HG03571 (cell line): ENCODE data around the gene NDUFS6.

Experiments used
- ATAC-seq: cut with Tn5 transposase; IDR thresholded peaks from one replicate; pipeline ENCODE4 v1.9.1; 2021; ENCODE audit not compliant: unreplicated experiment

Gene NDUFS6

DNA sequence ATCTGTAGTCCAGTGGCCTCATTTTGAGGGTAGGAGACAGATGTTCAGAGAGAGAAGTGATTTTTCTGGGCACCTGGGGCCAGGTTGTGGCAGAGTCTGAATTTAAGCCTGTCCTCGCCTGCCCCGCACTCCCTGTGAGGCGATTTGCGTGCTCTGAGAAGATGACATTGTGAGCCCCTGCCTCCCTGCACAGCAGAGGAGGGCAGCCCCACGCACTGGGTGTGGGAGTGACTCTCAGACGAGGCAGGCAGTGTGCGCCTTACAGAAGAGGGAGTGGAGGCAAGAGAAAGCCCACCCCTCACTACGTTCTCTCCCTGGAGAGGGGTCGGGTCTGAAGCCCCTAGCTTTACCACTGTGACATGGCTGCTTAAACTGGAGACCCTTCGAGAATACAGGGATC lies 45.8 kb downstream of the NDUFS6 start:
- ATAC-seq, result no peak

DNA sequence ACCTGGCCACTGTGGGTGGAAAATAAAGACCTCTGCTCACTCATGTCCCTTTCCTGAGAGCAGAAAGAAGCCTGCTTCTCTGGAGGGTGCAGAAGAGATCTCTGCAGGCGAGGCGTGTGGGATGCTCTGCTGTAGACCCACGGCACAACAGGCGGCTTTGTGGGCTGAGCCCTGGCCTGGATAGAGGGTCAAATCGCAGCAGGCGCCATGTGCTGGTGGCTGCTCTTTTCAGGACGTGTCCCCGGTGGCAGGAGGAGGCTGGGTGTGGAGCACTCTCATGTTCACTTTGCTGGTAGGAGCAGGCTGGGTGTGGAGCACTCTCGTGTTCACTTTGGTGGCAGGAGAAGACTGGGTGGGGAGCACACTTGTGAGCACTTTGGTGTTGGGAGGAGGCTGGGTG lies 46.4 kb downstream of the NDUFS6 start:
- no peak for ATAC-seq

DNA sequence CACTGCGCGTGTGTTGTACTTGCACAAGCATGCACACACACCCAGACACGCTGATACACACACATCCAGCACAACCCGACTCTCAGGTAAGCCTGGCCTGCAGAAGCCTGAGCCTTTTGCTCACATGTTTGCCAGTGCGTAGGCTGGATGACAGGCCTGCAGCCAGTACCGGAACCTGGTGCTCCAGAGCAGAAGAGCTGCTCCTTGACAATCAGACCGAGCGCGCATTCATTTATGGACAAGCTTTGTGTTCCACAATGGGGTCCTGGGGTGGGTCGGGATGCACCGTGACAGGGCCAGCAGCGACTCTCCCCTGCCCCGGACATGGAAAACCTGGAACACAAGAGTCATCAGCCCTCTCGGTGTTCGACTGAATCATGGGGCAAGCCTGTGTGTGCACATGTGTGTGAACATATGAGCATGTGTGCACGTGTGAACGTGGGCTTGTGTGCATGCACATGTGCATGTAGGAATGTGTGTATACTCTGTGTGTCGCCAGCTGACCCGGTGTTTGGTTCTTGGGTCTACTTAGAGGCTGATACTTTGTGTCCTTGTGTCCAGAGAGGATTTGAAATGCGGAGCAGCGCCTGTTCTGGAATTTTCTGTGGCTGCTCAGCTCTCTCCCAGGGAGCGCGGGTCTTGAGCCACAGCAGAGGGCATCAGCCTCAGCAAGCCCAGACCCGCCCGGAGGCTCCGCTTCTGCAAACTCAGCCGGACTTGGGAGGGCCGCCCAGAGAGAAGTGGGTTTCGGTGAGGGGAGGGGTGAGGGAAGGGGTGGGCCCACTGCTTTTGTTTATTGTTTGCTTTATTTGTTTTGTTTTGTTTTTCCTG lies 49.3 kb downstream of the NDUFS6 start:
- ATAC-seq, result no peak

DNA sequence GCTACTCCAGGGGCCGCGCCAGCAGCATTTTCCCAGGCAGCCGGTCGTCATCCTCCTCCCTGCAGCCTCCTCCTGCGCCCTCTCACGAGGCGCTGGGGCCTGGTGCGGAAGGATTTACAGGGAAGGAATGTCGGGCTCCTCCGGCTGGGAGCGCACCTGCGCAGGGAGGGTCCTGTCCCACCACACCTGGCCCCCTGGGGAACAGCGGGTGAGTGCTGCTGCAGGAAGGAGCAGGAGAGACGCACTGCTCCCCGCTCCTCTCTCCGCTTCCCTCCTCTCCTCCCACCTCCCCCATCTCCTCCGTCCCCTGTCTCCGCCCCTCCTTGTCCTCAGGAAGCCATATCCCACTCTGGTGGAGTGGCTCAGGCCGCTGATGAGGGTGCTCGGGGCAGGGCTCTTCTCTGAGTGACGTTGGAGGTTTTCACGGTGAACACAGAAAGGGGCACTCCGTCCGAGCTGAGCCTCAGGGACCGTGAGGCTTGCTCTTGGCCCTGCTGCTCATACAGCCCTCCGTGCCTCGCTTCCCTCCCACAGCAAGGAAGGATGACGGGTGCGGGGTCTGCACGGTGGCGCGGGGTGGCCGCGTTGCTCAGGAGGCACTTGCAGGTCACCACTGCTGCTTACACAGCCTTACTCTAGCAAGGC lies 50.2 kb downstream of the NDUFS6 start:
- ATAC-seq, result no peak

DNA sequence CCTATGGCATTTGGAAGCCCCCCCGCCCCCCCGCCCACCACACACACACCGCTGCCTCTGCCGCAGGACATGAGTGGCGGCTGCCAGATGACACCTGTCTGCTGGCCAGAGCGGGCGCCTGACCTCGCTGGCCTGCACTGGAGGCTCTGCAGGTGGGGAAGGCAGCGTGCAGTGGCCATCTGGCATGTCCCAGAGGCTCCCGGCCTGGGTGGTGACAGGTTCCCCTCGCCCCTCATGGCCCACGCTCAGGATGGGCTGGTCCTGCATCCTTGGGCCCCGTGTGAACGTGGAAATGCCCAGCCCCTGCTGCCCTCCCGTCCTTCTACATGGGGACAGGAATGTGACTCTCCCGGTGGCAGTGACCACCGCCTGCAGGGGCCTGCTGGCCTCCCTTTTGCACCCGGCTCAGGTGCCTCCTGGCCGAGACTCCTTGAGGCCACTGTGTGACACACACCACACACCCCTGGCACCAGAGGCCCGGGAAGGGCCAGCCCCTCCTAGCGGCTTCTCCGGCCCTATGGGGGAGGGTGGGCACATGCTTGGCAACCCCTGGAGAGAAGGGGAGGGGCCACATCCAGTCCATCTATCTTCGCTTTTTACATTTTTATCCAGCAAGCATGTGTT lies 51.2 kb downstream of the NDUFS6 start:
- ATAC-seq, result no peak

DNA sequence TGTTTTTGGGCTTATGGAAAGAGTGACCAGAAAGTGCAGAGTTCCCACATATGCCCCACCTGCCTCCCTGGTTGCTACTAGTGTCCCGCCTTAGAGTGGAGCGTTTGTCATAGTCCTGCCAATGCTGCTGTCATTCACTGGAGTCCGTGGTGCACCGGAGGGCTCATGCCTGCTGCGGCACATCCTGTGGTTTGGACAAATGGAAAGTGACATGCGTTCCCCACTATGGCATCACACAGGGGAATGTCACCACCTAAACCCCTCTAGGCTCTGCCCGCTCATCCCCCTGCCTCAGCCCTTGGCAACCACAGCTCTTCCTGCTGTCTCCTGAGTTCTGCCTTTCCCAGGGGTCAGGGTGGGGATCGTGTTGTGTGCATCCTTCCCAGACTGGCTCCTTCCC lies 52.3 kb downstream of the NDUFS6 start:
- no peak for ATAC-seq

DNA sequence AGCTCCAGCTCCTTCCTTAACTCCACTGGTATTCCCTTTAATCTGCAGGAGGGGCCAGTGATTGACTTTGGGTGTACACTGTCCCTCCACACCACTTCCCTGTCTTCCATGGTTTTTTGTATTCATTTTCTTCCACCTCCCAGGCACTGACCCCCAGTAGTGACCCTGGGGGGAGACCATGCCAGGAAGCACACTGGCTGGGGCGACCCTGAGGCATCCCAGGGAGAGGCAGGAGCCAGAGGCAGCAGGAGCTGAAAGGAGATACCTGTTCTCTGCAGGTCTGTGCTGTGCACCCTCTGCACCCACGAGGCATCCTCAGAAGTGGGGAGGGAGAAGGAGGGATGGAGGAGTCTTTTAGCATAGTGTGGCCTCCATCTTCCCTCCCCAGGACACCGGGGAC lies 53.9 kb downstream of the NDUFS6 start:
- ATAC-seq, result no peak

DNA sequence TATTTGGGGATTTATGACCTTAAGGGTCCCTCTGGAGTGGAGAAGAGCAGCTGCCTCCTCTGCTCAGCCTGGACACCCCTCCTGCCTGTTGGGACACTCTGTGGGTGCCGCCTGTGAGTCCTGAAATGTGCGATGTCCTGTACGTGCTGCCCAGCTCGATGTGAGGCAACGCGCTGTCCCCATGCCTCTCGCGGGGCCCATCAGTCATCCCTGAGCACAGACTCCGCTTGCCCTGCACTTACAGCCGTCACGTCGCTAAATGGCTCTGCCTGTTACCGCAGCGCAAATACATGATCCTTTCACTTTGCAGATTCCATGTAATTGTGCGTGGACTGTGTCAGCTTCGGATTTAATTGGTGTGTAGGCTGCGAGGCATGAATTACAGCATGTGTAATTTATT lies 54.4 kb downstream of the NDUFS6 start:
- ATAC-seq, result no peak

DNA sequence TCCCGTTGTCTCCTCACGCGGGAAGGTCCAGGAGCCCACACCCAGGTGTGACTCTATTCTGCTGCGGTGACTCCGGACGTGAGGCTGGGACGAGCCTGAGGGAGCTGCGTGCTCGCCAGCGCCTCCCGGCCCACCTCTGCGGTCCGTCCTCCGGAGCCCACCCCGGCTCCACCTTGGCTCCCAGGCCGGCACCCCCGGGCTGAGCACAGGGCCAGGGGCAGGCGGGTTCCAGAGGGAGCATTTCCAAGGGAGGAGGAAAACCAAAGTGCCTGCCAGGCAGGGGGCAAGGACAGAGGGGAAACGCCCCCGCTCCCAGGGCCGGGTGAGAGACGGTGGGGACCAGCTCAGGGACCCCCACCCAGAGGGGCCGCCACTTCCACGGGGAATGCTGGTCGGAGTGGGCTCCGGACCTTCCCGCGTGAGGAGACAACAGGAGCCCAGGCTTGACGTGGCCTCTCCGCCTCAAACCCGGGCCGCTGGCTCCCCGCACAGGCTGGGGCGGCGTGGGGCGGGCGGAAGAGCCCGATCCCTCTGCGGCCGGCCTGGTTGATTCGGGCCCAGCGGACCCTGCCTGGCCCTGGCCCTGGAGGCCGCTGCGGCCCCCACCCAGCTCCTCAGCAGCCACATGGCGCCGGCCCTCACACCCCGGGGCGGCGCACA lies 55.5 kb downstream of the NDUFS6 start:
- no peak for ATAC-seq

DNA sequence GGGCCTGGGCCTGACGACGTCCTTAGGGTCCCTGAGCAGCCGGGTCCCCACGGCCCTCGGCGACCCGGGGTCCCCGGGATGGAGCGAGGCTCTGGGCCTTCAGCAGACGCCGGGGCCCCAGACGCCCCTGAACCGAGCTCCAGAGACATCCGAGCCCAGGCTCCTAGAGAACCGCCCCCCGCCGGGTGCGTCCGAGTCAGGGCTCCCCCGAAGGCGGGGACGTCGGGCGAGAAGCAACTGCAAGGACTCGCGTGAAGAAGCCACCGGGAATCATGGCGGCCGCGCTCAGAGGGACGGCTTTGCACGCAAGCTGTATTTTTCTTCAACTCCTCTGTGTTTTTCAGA lies 56.0 kb downstream of the NDUFS6 start:
- no peak for ATAC-seq

DNA sequence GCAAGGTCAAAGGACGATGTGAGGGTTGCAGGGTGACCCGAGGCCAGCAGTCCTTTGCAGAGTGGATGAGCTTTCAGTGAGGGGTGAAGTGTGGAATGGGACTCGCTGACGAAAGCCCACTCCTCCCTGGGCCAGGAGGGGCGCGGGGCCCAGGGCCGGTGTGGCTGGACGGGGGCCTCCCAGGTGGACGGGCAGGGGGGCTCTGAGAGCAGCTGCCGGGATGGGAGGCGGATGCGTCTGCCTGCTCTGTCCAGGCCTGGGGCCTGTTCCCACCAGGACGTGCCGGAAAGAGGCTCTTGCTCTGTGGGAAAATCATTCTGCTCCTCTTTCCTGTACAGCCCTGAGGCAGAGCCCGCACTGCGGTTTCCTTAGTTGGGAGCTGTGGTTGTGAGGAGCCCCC lies 57.2 kb downstream of the NDUFS6 start:
- no peak for ATAC-seq

DNA sequence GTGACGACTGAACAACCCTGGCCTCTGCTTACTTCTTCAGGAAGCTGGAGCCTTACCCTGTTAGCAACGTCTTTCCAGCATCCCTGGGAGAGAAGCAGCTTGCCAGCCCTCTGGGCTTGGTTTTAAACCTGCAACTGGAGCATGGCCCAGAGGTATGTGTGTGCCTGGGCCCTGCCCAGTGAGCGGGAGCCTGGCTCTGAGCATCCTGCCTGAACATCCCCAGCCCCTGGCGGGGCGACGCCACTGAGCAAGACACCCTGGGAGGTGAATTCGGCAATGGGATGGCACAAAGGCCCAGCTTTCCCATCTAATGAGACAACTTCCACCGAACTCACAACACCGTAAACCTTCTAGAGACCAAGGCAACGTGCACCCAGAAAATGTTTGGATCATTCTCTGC lies 57.9 kb downstream of the NDUFS6 start:
- no peak for ATAC-seq

DNA sequence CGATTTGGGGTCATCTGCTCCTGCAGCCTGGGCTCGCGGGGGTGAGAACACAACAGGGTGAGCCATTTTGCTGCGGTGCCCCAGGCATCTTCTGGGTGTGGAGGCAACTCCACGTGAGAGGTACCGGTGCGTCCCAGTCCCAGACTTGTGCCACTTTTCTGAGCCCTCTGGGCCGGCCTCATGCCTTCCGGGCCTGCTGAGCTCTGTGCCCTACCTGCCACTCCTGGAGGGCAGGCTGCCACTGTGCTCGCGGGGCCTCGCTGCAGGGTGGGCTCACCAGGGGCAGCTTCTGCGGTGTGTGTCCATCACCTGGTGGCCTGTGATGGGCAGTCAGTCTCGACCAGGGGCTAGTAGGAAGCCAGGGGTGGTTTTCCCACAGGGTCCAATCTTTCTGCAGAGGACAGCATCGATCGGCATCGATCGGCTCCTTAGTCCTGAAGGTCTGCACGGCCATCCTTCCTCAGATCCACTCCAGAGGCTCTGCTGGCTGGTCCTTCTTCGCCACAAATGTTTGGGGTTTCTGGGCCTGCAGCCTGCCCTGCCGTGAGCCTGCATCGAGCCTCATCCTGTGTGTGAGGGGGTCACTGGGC lies 58.9 kb downstream of the NDUFS6 start:
- ATAC-seq, result no peak

DNA sequence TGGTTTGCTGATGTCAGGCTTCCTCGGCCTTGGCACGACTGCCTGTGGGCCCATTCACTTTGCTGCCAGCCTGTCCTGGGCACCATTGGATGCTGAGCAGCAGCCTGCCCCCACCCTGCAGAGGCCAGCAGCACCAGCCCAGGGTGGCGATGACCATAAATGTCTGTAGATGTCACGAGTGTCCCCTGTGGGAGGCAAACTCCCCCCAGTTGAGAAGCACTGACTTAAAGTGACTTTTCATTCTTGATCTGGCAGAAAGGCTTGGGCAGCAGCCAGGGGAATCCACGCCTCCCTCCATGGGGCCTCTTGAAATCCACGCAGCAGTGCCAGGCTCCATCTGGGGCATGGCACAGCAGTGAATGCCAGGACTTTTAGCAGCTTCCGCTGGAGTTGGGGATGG lies 59.7 kb downstream of the NDUFS6 start:
- ATAC-seq, result no peak

DNA sequence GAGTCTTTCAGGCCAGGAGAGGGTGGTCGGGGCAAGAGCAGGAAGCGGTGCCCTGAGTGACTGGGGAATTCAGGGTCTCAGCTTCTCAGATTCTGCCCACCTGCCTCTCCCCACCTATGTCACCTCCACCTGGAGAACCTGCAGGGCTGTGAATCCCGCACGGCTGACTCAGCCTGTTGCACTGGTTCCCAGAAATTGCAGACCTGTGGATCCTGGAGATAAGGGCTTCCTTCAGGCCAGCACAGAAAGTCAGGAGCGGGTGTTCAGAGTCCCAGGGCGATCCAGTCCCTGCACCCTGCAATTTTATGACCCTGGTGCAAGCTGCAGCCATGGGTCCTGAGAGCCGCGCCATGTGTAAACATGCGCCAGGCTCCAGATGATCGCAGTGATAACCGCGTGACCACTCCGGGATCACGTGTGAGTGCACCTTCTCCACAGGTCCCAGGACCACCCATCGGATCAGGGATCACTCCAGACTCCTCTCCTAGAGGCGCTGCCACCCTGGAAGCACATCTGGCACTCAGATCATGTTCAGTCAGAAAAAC lies 63.8 kb downstream of the NDUFS6 start:
- ATAC-seq, result no peak

DNA sequence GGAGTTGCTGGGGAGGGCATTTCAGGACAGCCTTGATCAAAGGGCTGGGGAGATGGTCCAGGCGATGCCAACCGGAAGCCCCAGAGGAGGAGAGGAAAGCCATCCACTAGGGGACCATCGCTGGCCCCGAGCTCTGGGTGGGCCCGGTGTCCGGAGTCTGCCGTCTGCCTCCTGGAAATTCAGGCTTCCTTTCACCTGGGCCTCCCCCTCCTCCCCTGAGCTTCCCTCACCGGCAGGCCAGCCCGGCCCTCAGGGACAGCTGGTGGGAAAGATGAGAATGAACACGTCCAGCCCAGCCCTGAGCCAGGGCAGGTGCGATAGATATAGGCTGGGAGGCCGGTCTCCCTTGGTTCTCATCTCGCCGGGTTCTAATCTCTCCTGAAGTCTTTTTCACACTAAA lies 64.3 kb downstream of the NDUFS6 start:
- no peak for ATAC-seq
